ENCODE data around the gene RBM4B. TPM values are rescaled to one million over a fixed set of nuclear protein-coding genes. Genes with fewer than 3 reads are reported as not detected.

RBM4B gene
- total RNA-seq, 1 experiment from 2014 or later, result 14.1 TPM

GRCh38 chr11:66698491-66698890, 20.8 kb upstream of the RBM4B start:
- ChIA-PET POLR2A (no interaction called here), CTCF (no interaction called here)
- H3K27me3 Mint-ChIP-seq (ENCODE audit: low read depth), result no peaks in the 10 kb centered on the region
- ATAC-seq (no peak), DNase-seq (ENCODE audit: low spot score) (no peak)
- H3K36me3 Mint-ChIP-seq, result peaks cover 30% of the 10 kb centered on the region
- H3K27ac Mint-ChIP-seq, result no peak overlapping the region; the same call in 1 of the 2 replicates
- H3K4me1 Mint-ChIP-seq, result no peaks in the 10 kb centered on the region
- no peaks in the 10 kb centered on the region for H3K9me3 Mint-ChIP-seq
- TF ChIP-seq, protein P1, sequence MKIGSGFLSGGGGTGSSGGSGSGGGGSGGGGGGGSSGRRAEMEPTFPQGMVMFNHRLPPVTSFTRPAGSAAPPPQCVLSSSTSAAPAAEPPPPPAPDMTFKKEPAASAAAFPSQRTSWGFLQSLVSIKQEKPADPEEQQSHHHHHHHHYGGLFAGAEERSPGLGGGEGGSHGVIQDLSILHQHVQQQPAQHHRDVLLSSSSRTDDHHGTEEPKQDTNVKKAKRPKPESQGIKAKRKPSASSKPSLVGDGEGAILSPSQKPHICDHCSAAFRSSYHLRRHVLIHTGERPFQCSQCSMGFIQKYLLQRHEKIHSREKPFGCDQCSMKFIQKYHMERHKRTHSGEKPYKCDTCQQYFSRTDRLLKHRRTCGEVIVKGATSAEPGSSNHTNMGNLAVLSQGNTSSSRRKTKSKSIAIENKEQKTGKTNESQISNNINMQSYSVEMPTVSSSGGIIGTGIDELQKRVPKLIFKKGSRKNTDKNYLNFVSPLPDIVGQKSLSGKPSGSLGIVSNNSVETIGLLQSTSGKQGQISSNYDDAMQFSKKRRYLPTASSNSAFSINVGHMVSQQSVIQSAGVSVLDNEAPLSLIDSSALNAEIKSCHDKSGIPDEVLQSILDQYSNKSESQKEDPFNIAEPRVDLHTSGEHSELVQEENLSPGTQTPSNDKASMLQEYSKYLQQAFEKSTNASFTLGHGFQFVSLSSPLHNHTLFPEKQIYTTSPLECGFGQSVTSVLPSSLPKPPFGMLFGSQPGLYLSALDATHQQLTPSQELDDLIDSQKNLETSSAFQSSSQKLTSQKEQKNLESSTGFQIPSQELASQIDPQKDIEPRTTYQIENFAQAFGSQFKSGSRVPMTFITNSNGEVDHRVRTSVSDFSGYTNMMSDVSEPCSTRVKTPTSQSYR (CRISPR knock-in tag; IDR thresholded peaks at IDR 0.05), result no peak
- TF ChIP-seq, protein P2, sequence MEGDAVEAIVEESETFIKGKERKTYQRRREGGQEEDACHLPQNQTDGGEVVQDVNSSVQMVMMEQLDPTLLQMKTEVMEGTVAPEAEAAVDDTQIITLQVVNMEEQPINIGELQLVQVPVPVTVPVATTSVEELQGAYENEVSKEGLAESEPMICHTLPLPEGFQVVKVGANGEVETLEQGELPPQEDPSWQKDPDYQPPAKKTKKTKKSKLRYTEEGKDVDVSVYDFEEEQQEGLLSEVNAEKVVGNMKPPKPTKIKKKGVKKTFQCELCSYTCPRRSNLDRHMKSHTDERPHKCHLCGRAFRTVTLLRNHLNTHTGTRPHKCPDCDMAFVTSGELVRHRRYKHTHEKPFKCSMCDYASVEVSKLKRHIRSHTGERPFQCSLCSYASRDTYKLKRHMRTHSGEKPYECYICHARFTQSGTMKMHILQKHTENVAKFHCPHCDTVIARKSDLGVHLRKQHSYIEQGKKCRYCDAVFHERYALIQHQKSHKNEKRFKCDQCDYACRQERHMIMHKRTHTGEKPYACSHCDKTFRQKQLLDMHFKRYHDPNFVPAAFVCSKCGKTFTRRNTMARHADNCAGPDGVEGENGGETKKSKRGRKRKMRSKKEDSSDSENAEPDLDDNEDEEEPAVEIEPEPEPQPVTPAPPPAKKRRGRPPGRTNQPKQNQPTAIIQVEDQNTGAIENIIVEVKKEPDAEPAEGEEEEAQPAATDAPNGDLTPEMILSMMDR (IDR thresholded peaks at IDR 0.05), result no peak
- TF ChIP-seq GTF2I (CRISPR knock-in tag; conservative IDR thresholded peaks at IDR 0.05) (no peak), SOX15 (CRISPR knock-in tag; IDR thresholded peaks at IDR 0.05) (no peak), MXD4 (CRISPR knock-in tag; IDR thresholded peaks at IDR 0.05; ENCODE audit: borderline replicate concordance) (no peak), NFATC4 (CRISPR knock-in tag; IDR thresholded peaks at IDR 0.05) (no peak), ZNF232 (CRISPR knock-in tag; IDR thresholded peaks at IDR 0.05) (no peak), ZSCAN18 (CRISPR knock-in tag; IDR thresholded peaks at IDR 0.05) (no peak), MYBL2 (CRISPR knock-in tag; IDR thresholded peaks at IDR 0.05) (no peak), ZNF121 (CRISPR knock-in tag; IDR thresholded peaks at IDR 0.05) (no peak), NFYB (CRISPR knock-in tag; conservative IDR thresholded peaks at IDR 0.05; ENCODE audit: low read depth) (no peak), MLX (CRISPR knock-in tag; IDR thresholded peaks at IDR 0.05) (no peak), SMAD3 (CRISPR knock-in tag; IDR thresholded peaks at IDR 0.05; ENCODE audit: borderline replicate concordance) (no peak)
- TF ChIP-seq, protein P3, sequence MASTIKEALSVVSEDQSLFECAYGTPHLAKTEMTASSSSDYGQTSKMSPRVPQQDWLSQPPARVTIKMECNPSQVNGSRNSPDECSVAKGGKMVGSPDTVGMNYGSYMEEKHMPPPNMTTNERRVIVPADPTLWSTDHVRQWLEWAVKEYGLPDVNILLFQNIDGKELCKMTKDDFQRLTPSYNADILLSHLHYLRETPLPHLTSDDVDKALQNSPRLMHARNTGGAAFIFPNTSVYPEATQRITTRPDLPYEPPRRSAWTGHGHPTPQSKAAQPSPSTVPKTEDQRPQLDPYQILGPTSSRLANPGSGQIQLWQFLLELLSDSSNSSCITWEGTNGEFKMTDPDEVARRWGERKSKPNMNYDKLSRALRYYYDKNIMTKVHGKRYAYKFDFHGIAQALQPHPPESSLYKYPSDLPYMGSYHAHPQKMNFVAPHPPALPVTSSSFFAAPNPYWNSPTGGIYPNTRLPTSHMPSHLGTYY (CRISPR knock-in tag; IDR thresholded peaks at IDR 0.05), result no peak
- TF ChIP-seq, protein P4, sequence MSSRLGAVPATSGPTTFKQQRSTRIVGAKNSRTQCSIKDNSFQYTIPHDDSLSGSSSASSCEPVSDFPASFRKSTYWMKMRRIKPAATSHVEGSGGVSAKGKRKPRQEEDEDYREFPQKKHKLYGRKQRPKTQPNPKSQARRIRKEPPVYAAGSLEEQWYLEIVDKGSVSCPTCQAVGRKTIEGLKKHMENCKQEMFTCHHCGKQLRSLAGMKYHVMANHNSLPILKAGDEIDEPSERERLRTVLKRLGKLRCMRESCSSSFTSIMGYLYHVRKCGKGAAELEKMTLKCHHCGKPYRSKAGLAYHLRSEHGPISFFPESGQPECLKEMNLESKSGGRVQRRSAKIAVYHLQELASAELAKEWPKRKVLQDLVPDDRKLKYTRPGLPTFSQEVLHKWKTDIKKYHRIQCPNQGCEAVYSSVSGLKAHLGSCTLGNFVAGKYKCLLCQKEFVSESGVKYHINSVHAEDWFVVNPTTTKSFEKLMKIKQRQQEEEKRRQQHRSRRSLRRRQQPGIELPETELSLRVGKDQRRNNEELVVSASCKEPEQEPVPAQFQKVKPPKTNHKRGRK (CRISPR knock-in tag; IDR thresholded peaks at IDR 0.05; ENCODE audit: borderline replicate concordance), result no peak
- H3K4me3 Mint-ChIP-seq, result no peak overlapping the region

- no peaks in the 10 kb centered on the region for H3K9me3 Mint-ChIP-seq
- peaks cover 30% of the 10 kb centered on the region for H3K36me3 Mint-ChIP-seq
- CTCF ChIA-PET, result no interaction called here
- H3K27ac Mint-ChIP-seq, result no peak overlapping the region
- no peak overlapping the region for H3K4me3 Mint-ChIP-seq
- no peaks in the 10 kb centered on the region for H3K27me3 Mint-ChIP-seq (ENCODE audit: low read depth)
- no peaks in the 10 kb centered on the region for H3K4me1 Mint-ChIP-seq
- no peak for ATAC-seq
- POLR2A ChIA-PET, result interaction anchor here (0.6 kb wide), 1 partner anchor 18 kb away, joined by 3 read pairs; no protein-coding TSS in a partner anchor
- DNase-seq (ENCODE audit: low spot score), result no peak
- TF ChIP-seq NFATC4 (CRISPR knock-in tag; IDR thresholded peaks at IDR 0.05) (no peak), TP53 (CRISPR knock-in tag; IDR thresholded peaks at IDR 0.05) (no peak), ZNF671 (CRISPR knock-in tag; IDR thresholded peaks at IDR 0.05) (no peak), E2F1 (CRISPR knock-in tag; IDR thresholded peaks at IDR 0.05) (no peak), JAZF1 (CRISPR knock-in tag; IDR thresholded peaks at IDR 0.05) (no peak), USF1 (CRISPR knock-in tag; IDR thresholded peaks at IDR 0.05) (no peak), SOX15 (CRISPR knock-in tag; IDR thresholded peaks at IDR 0.05) (no peak), CDX4 (CRISPR knock-in tag; IDR thresholded peaks at IDR 0.05; ENCODE audit: borderline replicate concordance) (no peak)
- TF ChIP-seq, protein P5, sequence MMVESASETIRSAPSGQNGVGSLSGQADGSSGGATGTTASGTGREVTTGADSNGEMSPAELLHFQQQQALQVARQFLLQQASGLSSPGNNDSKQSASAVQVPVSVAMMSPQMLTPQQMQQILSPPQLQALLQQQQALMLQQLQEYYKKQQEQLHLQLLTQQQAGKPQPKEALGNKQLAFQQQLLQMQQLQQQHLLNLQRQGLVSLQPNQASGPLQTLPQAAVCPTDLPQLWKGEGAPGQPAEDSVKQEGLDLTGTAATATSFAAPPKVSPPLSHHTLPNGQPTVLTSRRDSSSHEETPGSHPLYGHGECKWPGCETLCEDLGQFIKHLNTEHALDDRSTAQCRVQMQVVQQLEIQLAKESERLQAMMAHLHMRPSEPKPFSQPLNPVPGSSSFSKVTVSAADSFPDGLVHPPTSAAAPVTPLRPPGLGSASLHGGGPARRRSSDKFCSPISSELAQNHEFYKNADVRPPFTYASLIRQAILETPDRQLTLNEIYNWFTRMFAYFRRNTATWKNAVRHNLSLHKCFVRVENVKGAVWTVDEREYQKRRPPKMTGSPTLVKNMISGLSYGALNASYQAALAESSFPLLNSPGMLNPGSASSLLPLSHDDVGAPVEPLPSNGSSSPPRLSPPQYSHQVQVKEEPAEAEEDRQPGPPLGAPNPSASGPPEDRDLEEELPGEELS (CRISPR knock-in tag; IDR thresholded peaks at IDR 0.05), result no peak
Observed at GRCh38 chr11:66697988-66698387, 20.3 kb upstream of the RBM4B start.

Data from WTC11 (cell line).